ENCODE results near the gene CNRIP1. TPM values are rescaled to one million over a fixed set of nuclear protein-coding genes. Genes with fewer than 3 reads are reported as not detected.

CNRIP1 gene
- total RNA-seq, 1 donor from 2014 or later: 8.0 TPM

- no peak overlapping the region for H3K27ac ChIP-seq (replicated peaks)
- intact Hi-C loops (cut with micrococcal nuclease): no loop called here
- H3K4me3 ChIP-seq: no peak overlapping the region
- peaks cover 13% of the 10 kb centered on the region for H3K36me3 ChIP-seq
- DNase-seq: no peak
- no peaks in the 10 kb centered on the region for H3K27me3 ChIP-seq (ENCODE audit: low read depth)
- no peak for TF ChIP-seq CTCF (IDR thresholded peaks at IDR 0.05; ENCODE audit: borderline replicate concordance)
- no peaks in the 10 kb centered on the region for H3K9me3 ChIP-seq (replicated peaks)
- peaks cover 18% of the 10 kb centered on the region for H3K4me1 ChIP-seq
These were observed 24.2 kb downstream of the CNRIP1 start for GRCh38 chr2:68295516-68295915.

GRCh38 chr2:68294913-68295312 lies 24.8 kb downstream of the CNRIP1 start:
- H3K27ac ChIP-seq (replicated peaks): no peak overlapping the region
- no peaks in the 10 kb centered on the region for H3K9me3 ChIP-seq (replicated peaks)
- peaks cover 8% of the 10 kb centered on the region for H3K36me3 ChIP-seq
- intact Hi-C loops (cut with micrococcal nuclease): no loop called here
- H3K4me1 ChIP-seq: peaks cover 24% of the 10 kb centered on the region
- no peak for DNase-seq
- no peak overlapping the region for H3K4me3 ChIP-seq
- H3K27me3 ChIP-seq (ENCODE audit: low read depth): no peaks in the 10 kb centered on the region
- TF ChIP-seq CTCF (IDR thresholded peaks at IDR 0.05; ENCODE audit: borderline replicate concordance): no peak

- H3K4me1 ChIP-seq: peaks cover 26% of the 10 kb centered on the region
- H3K27ac ChIP-seq (replicated peaks): no peak overlapping the region
- TF ChIP-seq CTCF (IDR thresholded peaks at IDR 0.05; ENCODE audit: borderline replicate concordance): no peak
- DNase-seq: no peak
- no peak overlapping the region for H3K4me3 ChIP-seq
- intact Hi-C loops (cut with micrococcal nuclease): no loop called here
- peaks cover under 1% of the 10 kb centered on the region for H3K36me3 ChIP-seq
- H3K27me3 ChIP-seq (ENCODE audit: low read depth): no peaks in the 10 kb centered on the region
- no peaks in the 10 kb centered on the region for H3K9me3 ChIP-seq (replicated peaks)
These were observed 25.6 kb downstream of the CNRIP1 start for GRCh38 chr2:68294187-68294586.

- H3K27ac ChIP-seq (replicated peaks): no peak overlapping the region
- intact Hi-C loops (cut with micrococcal nuclease): no loop called here
- DNase-seq: no peak
- H3K9me3 ChIP-seq (replicated peaks): no peaks in the 10 kb centered on the region
- no peaks in the 10 kb centered on the region for H3K36me3 ChIP-seq
- no peaks in the 10 kb centered on the region for H3K27me3 ChIP-seq (ENCODE audit: low read depth)
- TF ChIP-seq CTCF (IDR thresholded peaks at IDR 0.05; ENCODE audit: borderline replicate concordance): no peak
- peaks cover 26% of the 10 kb centered on the region for H3K4me1 ChIP-seq
- no peak overlapping the region for H3K4me3 ChIP-seq
These were observed 26.0 kb downstream of the CNRIP1 start for GRCh38 chr2:68293755-68294154.

GRCh38 chr2:68293024-68293423 lies 26.7 kb downstream of the CNRIP1 start:
- intact Hi-C loops (cut with micrococcal nuclease): no loop called here
- Histone ChIP-seq H3K27me3 (ENCODE audit: low read depth) (no peaks in the 10 kb centered on the region), H3K4me1 (peaks cover 32% of the 10 kb centered on the region), H3K9me3 (replicated peaks) (no peaks in the 10 kb centered on the region), H3K36me3 (no peaks in the 10 kb centered on the region), H3K27ac (replicated peaks) (no peak overlapping the region), H3K4me3 (no peak overlapping the region)
- TF ChIP-seq CTCF (IDR thresholded peaks at IDR 0.05; ENCODE audit: borderline replicate concordance): no peak
- DNase-seq: no peak

Measured in left ventricle myocardium inferior (tissue), 1 donor.